HG03039 (cell line): ENCODE results near the gene COMMD6.

ENCODE experiments used
- ATAC-seq: cut with Tn5 transposase; IDR thresholded peaks from one replicate; pipeline ENCODE4 v1.9.1; 2021; ENCODE audit warnings: mild to moderate bottlenecking, moderate library complexity; ENCODE audit not compliant: unreplicated experiment

Gene COMMD6

GRCh38 chr13:75533861-75534260 lies 3.8 kb downstream of the COMMD6 start:
- ATAC-seq = no peak

DNA sequence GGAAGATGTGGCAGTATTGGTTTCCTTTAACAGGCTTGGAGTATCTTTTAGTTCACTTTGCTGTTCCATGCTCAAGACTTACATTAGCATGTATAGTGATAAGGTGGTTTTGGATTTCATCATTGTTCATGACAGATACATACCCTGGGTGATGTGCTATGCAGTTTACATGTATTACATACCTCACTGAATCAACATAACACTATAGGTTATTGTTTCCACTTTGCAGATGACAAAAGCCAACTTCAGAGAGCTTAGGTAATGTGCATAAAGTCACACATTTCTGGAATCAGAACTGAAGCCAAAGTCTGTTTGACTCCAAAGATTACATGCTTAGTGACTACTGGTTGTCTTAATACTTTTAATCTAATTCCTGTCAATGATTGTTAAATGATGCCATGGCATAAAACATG lies 7.1 kb downstream of the COMMD6 start:
- no peak for ATAC-seq

DNA sequence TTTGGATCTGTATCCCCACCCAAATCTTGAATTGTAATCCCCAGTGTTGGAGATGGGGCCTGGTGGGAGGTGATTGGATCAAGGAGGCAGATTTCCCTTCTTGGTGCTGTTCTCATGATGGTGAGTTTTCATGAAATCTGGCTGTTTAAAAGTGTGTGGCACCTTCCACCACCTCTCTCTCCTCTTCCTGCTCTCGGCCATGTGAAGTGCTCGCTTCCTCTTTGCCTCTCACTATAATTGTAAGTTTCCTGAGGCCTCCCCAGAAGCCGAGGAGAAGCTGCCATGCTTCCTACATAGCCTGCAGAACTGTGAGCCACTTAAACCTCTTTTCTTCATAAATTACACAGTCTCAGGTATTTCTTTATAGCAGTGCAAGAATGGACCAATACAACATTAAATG lies 15.7 kb downstream of the COMMD6 start:
- no peak for ATAC-seq

GRCh38 chr13:75518439-75519088 lies 19.1 kb downstream of the COMMD6 start:
- ATAC-seq = no peak

GRCh38 chr13:75514080-75514995 lies 23.3 kb downstream of the COMMD6 start:
- ATAC-seq = no peak

GRCh38 chr13:75513271-75513670 lies 24.4 kb downstream of the COMMD6 start:
- no peak for ATAC-seq

- peak; percentile 78 for ATAC-seq
These were observed 25.4 kb downstream of the COMMD6 start for GRCh38 chr13:75512253-75512652.

GRCh38 chr13:75511051-75511625 lies 26.5 kb downstream of the COMMD6 start:
- no peak for ATAC-seq

DNA sequence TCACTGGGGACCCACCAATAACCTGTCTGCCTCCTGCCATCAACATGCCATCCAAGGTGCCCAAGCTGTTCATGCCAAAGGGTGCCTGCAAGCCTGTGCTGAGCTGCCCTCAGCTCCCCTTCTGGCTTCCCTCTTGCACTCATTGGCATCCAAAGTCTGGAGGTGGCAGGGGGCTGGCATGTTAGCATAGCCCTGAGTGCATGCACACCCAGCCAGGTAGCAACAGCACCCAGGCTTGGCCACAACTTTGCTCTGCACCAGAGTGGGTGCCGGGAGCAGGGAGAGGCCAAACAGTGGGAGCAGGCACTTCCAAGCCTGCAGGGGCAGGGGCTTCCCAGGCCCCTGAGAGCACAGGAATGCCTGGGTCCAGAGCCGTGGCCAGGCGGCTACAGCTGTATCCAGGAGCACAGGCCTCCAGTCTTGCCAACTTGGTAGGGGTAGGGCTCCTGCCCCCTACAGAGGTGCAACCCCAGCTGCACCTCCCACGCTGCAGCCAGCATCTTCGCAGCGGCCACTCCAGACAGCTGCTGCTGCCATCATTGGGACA lies 29.6 kb downstream of the COMMD6 start:
- ATAC-seq = no peak

- ATAC-seq = no peak
These were observed 30.3 kb downstream of the COMMD6 start for GRCh38 chr13:75507027-75508001.

DNA sequence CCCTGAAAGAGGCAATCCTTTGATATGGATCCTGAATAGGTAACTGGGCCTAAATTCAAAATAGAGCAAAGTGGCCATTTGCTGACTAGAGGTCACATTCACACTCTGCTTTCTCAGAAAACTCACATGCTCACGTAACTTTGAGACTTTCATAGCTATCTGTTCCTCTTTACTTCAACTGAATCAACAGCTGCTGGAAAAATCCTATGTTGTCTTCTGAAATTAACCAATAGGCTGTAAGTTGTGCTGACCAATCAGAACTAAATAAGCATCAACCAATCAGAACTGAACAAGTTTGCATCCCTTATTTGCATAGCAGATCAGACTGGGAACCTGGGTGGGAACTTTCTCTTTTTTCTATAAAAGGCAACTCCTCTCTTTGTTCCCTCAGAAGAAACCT lies 31.6 kb downstream of the COMMD6 start:
- ATAC-seq = no peak

DNA sequence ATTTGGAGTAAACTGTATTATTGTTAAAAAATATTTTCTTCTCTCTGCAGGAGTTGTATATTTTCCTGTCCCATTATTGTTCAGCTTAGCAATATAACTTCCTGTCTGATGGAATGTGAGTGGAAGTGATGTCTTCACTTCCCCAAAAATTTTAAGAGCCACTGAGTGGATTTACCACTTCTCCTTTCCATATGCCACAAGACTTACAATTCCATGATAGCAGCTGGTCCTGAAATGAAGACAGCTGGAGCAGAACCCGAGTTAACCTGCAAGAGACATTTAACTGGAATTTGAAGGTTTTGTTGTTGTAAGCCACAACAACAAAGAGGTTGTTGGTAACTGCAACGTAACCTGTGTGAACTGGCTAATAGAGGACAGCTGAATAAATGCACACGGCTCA lies 32.3 kb downstream of the COMMD6 start:
- no peak for ATAC-seq

DNA sequence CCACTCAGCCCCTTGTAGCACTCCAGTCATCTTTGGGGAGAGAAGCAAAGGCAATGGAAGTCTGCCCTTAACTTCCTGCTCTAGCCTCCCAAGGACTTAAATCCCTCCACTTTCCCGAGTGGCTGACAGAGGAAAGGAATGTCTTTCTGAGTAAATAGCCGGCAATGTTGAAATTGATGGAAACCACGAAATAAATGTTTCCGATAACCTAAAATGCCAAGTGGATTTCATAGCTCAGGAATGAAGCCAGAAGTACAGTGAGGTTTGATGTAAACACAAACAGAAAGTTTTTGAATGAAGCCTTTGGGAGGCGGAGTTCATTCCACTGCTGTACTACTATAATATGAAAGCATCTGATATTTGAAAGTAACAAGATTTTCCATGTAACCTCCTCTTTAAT lies 41.7 kb downstream of the COMMD6 start:
- ATAC-seq = no peak

DNA sequence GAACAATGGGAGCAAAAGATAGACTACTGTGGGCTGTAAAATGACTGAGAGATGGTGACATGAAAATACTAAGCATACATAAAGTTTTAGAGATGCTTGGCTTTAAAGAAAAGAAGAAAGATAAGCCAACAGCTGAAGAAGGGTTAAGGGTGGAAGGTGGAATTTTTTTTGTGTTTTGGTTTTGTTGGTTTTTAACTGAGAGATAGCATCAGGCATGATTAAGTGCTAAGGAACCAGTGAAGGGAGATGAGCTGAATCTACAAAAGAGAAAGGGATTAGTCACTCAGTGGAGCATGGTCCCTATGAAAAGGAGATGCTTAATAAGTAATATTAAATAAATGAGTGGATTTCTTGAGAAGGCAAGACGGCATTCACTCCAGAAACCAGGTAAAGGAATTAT lies 43.1 kb downstream of the COMMD6 start:
- no peak for ATAC-seq

- no peak for ATAC-seq
These were observed 44.5 kb downstream of the COMMD6 start for GRCh38 chr13:75493156-75493555.

GRCh38 chr13:75492389-75492788 lies 45.3 kb downstream of the COMMD6 start:
- ATAC-seq = no peak

GRCh38 chr13:75491376-75491775 lies 46.3 kb downstream of the COMMD6 start:
- no peak for ATAC-seq

- ATAC-seq = peak; percentile 83
These were observed 48.0 kb downstream of the COMMD6 start for GRCh38 chr13:75489502-75490263.

DNA sequence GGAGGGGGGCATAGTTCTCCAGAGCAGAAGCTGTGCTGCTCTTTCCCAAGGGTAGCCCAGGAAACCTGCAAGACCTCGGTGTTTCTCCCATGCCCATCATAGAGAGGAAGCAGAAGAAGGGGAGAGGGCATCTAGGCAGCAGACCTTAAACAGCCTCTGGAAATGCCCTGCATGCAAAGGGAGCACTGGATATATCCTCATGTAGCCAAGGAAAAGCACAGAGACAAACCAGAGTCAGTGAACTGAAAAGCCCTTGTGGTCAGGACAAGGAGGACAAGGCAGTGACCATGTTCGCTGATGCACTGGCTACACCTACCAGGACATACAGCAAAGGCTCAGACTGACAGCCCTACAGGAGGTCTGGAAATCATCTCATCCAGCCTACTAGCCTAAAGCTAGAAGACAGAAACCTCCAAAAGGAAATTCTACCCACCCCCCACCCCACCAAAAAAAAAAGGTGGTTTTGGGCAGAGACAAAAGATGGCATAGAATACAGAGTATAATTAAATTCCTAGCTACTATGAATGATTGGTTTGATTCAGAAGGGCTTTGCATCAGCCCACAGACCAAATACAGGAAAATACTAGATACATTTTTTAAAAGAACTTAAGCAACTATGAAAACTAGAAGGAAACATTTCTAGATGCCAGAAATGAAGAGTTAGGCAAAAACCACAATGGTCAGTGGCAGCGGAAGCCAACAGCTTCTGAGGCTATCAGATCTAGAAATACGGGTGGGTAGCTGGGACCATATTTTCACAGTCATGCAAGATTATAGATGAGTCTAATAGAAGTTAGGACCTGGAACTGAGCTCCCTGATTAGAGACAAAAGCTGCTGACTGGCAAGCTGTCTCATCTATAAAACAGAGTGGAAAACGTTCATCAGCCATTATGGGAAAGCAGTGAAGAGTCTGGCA lies 51.2 kb downstream of the COMMD6 start:
- no peak for ATAC-seq
